Natural killer cell (primary cell): ENCODE measurements around the gene TGFB1. TPM values are rescaled to one million over a fixed set of nuclear protein-coding genes. Genes with fewer than 3 reads are reported as not detected.
A peak's percentile ranks its signal among the peaks of the same experiment; 100 is the strongest.

ENCODE experiments used
- ATAC-seq, 3 donors: fragments of 150-1000 bp in 2 of 3; fragments of 200-7000 bp in 1 of 3; cut with Tn5 transposase; 1 replicate in 1 of 3; 2 replicates in 2 of 3; pipeline ENCODE4 v1.10.0; 2021; ENCODE audit warnings: mild to moderate bottlenecking in 2 of 3, moderate library complexity in 2 of 3
- DNase-seq, 2 donors: peaks; one replicate each; pipeline versions ENCODE4 v3.0.0 to v3.0.0-alpha.2; 2013 to 2021; ENCODE audit warnings: mixed read lengths in 1 of 2
- H3K27ac ChIP-seq: one replicate; pipeline ENCODE4 v1.5.1; 2013; ENCODE audit warnings: mild to moderate bottlenecking, low read length
- H3K27me3 ChIP-seq: one replicate; pipeline ENCODE4 v1.6.1; 2013; ENCODE audit warnings: low read length; ENCODE audit not compliant: control insufficient read depth, insufficient read depth
- H3K36me3 ChIP-seq: one replicate; pipeline ENCODE4 v1.6.1; 2013; ENCODE audit warnings: low read length; ENCODE audit not compliant: control insufficient read depth, insufficient read depth
- H3K4me1 ChIP-seq: one replicate; pipeline ENCODE4 v1.6.1; 2013; ENCODE audit warnings: low read length; ENCODE audit not compliant: control insufficient read depth, insufficient read depth
- H3K4me3 ChIP-seq: one replicate; pipeline ENCODE4 v1.5.1; 2013; ENCODE audit warnings: low read length
- H3K9me3 ChIP-seq: one replicate; pipeline ENCODE4 v1.6.1; 2013; ENCODE audit warnings: low read length; ENCODE audit not compliant: control insufficient read depth, insufficient read depth
- H3K27ac Mint-ChIP-seq, 2 donors: one replicate each; pipeline ENCODE4 v1.8.0; 2022; ENCODE audit warnings: mild to moderate bottlenecking in 2 of 2, mixed read lengths in 2 of 2, moderate library complexity in 1 of 2
- H3K27me3 Mint-ChIP-seq, 2 donors: one replicate each; pipeline ENCODE4 v1.8.0; 2022; ENCODE audit warnings: low read depth in 2 of 2, mixed read lengths in 2 of 2
- H3K36me3 Mint-ChIP-seq: one replicate; pipeline ENCODE4 v1.8.0; 2022; ENCODE audit warnings: mixed read lengths
- H3K4me1 Mint-ChIP-seq, 2 donors: one replicate each; pipeline ENCODE4 v1.8.0; 2022; ENCODE audit warnings: mixed read lengths in 2 of 2
- H3K4me3 Mint-ChIP-seq: one replicate; pipeline ENCODE4 v1.8.0; 2022; ENCODE audit warnings: mild to moderate bottlenecking, moderate library complexity, mixed read lengths
- H3K9me3 Mint-ChIP-seq, 2 donors: one replicate each; pipeline ENCODE4 v1.8.0; 2022; ENCODE audit warnings: mixed read lengths in 2 of 2
- WGBS: methylation state at CpG from one replicate; pipeline ENCODE4 v1.1.7; 2013; ENCODE audit warnings: missing lambda C conversion rate; ENCODE audit not compliant: insufficient coverage; 5-methylcytosine and 5-hydroxymethylcytosine counted together
- intact Hi-C: fragments of 100-400 bp; cut with micrococcal nuclease; formaldehyde crosslinking; loops from one replicate; pipeline ENCODE4 v1.14.2; 2022
- total RNA-seq, 4 donors: library from RNA; stranded (reverse); fragments of 120-200 nt in 1 of 4; gene quantifications; one replicate each; pipeline versions ENCODE4 v1.2.3 to v1.2.4, GENCODE V29; 2013 to 2022
- TF ChIP-seq, protein P1 (sequence below): fragments of 200-600 bp; IDR thresholded peaks from one replicate; pipeline ENCODE4 v1.8.0; 2022; ENCODE audit warnings: antibody characterized with exemption

The TGFB1 gene
- total RNA-seq, 3 donors from 2014 or later (not counting 1 experiment from before 2014, with no cell fraction given) = 682 to 761 (median 729) TPM

DNA sequence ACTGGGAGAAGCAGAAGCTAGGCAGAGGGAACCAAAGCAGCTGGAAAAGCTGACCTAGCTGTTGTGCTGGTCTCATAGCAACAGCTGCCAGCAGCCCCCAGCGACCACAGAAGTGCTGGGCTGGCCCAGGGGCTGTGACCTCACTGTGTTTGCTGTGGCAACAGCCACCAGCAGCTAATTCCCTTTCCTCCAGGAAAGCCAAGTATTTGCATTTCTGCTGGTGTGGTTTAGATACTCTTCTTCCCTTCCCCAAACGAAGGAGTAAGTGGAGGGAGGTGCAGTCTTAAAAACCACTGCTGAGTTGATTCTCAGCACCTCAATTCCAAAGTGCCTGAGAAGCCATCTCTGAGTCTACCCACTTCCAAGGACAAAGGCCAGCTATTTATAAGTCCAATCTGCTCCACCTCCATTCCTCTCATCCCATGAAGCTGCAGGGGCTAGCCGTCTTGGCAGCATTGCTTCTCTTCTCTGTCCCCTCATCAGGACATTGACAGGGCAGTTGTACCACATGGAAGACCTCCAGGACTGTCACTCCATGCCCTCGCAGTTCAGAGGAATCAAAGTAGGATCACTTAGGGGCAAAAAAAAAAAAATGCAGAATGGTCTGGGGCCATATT lies 55.3 kb downstream of the TGFB1 start:
- Histone ChIP-seq H3K4me1 (peaks cover 71% of the 10 kb centered on the region), H3K4me3 (no peak overlapping the region), H3K36me3 (peaks cover 77% of the 10 kb centered on the region), H3K27me3 (no peaks in the 10 kb centered on the region), H3K27ac (peak overlapping the region; percentile 87), H3K9me3 (no peaks in the 10 kb centered on the region)
- no peaks in the 10 kb centered on the region for H3K9me3 Mint-ChIP-seq
- DNase-seq = peak; percentile 62 to 77
- intact Hi-C loops = loop anchor here (1.0 kb wide), 1 partner anchor 10 kb away; no protein-coding TSS in a partner anchor
- H3K4me1 Mint-ChIP-seq = peaks cover 76 to 85% of the 10 kb centered on the region in 2 donors
- H3K27ac Mint-ChIP-seq = peak overlapping the region; percentile 91 to 94
- H3K36me3 Mint-ChIP-seq = peaks cover 23% of the 10 kb centered on the region
- peak overlapping the region; percentile 65 for H3K4me3 Mint-ChIP-seq
- ATAC-seq = peak; percentile 24 to 43 (median 33)
- 50% methylated on average over 3 of the region's 4 CpGs for WGBS
- TF ChIP-seq, protein P1, sequence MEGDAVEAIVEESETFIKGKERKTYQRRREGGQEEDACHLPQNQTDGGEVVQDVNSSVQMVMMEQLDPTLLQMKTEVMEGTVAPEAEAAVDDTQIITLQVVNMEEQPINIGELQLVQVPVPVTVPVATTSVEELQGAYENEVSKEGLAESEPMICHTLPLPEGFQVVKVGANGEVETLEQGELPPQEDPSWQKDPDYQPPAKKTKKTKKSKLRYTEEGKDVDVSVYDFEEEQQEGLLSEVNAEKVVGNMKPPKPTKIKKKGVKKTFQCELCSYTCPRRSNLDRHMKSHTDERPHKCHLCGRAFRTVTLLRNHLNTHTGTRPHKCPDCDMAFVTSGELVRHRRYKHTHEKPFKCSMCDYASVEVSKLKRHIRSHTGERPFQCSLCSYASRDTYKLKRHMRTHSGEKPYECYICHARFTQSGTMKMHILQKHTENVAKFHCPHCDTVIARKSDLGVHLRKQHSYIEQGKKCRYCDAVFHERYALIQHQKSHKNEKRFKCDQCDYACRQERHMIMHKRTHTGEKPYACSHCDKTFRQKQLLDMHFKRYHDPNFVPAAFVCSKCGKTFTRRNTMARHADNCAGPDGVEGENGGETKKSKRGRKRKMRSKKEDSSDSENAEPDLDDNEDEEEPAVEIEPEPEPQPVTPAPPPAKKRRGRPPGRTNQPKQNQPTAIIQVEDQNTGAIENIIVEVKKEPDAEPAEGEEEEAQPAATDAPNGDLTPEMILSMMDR = no peak
- no peaks in the 10 kb centered on the region for H3K27me3 Mint-ChIP-seq

DNA sequence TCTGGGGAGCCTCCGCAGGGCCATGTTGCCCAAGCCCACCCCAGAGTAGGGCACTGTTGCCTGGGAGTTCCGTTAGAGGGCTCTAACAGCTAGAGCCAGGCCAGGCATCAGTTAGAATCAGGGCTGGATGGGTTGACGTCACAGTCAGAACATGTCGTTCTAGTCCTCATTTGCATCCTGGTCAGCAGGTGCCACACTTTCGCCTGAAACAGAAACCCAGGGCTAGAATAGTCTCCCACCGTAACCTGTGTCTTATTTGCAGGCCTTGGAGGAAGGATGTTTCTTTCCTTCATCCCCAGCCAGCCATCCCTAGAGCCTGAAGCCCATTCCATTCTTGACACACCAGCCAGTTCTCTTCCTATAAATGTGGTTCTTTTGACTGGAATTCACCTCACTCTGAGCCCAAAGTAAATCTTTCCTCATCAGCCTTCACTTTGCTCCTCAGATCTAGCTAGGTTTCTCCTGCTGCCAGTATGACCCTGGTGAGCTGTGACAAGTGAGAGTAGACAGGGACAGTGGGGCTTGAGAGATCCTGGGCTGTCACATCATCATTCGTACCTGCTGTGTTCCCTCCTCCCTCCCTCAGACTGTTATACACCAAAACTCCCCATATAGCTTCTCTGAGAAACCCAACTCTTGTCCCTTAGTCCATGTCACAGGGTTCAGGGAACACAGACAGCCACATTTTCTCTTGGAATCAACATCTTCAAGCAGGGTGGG lies 55.9 kb downstream of the TGFB1 start:
- ATAC-seq (peak; percentile 57 to 69 (median 57)), DNase-seq (peak; percentile 30 to 76)
- Histone ChIP-seq H3K9me3 (no peaks in the 10 kb centered on the region), H3K4me1 (peaks cover 65% of the 10 kb centered on the region), H3K27ac (peak overlapping the region; percentile 87), H3K4me3 (no peak overlapping the region), H3K27me3 (no peaks in the 10 kb centered on the region), H3K36me3 (peaks cover 80% of the 10 kb centered on the region)
- peak overlapping the region; percentile 91 to 94 for H3K27ac Mint-ChIP-seq
- 39% methylated on average over 7 of the region's 7 CpGs for WGBS
- peak overlapping the region; percentile 65 for H3K4me3 Mint-ChIP-seq
- peaks cover 23% of the 10 kb centered on the region for H3K36me3 Mint-ChIP-seq
- intact Hi-C loops = loop anchor here (1.0 kb wide), 1 partner anchor 11 kb away; no protein-coding TSS in a partner anchor
- H3K4me1 Mint-ChIP-seq = peaks cover 71 to 80% of the 10 kb centered on the region in 2 donors
- no peaks in the 10 kb centered on the region for H3K27me3 Mint-ChIP-seq
- H3K9me3 Mint-ChIP-seq = no peaks in the 10 kb centered on the region
- TF ChIP-seq, protein P1 = no peak

DNA sequence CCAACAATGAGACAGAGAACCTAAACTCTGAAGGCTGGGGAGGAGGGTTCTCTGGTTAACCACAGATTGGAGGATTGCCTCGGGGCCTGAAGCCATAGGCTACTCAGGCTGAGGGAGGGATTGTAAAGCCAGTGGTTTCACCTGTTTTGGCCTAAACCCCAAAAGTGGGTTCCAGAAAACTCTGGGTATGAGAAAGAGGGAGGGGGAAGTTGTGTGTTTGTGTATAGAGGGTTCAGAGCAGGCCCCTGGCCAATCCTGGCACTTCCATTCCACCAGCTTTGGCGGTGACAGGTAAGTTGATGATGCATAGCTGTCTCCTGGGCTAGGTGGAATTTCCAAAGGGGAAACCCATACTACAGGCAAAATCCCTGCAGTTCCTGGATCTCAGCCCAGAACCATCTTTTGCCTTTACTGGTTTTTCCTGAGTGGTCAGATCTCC lies 57.3 kb downstream of the TGFB1 start:
- 38% methylated on average over 2 of the region's 2 CpGs for WGBS
- TF ChIP-seq, protein P1 = no peak
- no peaks in the 10 kb centered on the region for H3K27me3 ChIP-seq
- intact Hi-C loops = no loop called here
- Mint-ChIP-seq H3K9me3 (no peaks in the 10 kb centered on the region), H3K36me3 (peaks cover 23% of the 10 kb centered on the region), H3K27me3 (no peaks in the 10 kb centered on the region), H3K4me1 (peaks cover 59 to 69% of the 10 kb centered on the region in 2 donors), H3K27ac (peak overlapping the region; percentile 91 to 94), H3K4me3 (peak overlapping the region; percentile 59)
- ATAC-seq (no peak), DNase-seq (peak in 1 of 2 donors; percentile 51)
- peaks cover 51% of the 10 kb centered on the region for H3K4me1 ChIP-seq
- H3K36me3 ChIP-seq = peaks cover 90% of the 10 kb centered on the region
- no peak overlapping the region for H3K4me3 ChIP-seq
- H3K27ac ChIP-seq = peak overlapping the region; percentile 87
- no peaks in the 10 kb centered on the region for H3K9me3 ChIP-seq
